ENCODE data around the gene TCERG1L. TPM values are rescaled to one million over a fixed set of nuclear protein-coding genes. Genes with fewer than 3 reads are reported as not detected.

Gene TCERG1L
- polyA plus RNA-seq, 3 donors, result not detected

DNA sequence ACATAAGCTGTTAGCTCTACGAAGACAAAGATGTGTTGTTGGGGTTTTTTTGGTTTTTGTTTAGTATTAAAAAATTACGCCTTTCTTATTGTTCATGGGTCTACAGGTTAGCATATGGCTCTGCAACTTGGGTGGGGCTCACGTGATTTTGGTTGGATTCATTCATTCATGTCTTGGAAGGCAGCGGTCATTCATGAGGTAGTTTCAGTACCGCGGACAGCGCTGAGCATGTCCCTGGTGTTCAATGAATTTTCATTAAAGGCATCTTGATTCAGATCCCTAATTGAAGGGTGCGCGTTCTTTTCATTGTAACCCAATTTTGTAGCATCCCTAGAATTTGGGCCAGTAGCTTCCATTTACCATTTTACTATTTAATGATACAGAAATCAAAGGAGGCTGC, 42.9 kb upstream of the TCERG1L start:
- Histone ChIP-seq H4K20me1 (ENCODE audit: insufficient read depth, low read length) (no peaks in the 10 kb centered on the region), H3K9ac (ENCODE audit: insufficient read depth, low read length, poor library complexity, severe bottlenecking) (no peak overlapping the region), H3K36me3 (replicated peaks in 1 of 2; ENCODE audit: control insufficient read depth in 1 of 2, insufficient read depth in 2 of 2, low read length in 2 of 2) (no peaks in the 10 kb centered on the region), H3K27me3 (ENCODE audit: control insufficient read depth in 2 of 2, insufficient read depth in 2 of 2, low read length in 2 of 2) (no peaks in the 10 kb centered on the region), H3K4me3 (replicated peaks in 1 of 3; ENCODE audit: low read depth in 2 of 3, low read length in 3 of 3) (no peak overlapping the region), H3K4me1 (ENCODE audit: control insufficient read depth in 1 of 2, insufficient read depth in 2 of 2, low read length in 2 of 2) (no peaks in the 10 kb centered on the region), H3K4me2 (replicated peaks; ENCODE audit: extremely low read depth, low read length, poor library complexity, severe bottlenecking) (no peak overlapping the region), H3K9me3 (replicated peaks in 1 of 2; ENCODE audit: control insufficient read depth in 1 of 2, insufficient read depth in 1 of 2, low read length in 2 of 2) (no peaks in the 10 kb centered on the region), H3K79me2 (ENCODE audit: insufficient read depth, low read length) (no peaks in the 10 kb centered on the region), H2AFZ (ENCODE audit: insufficient read depth, low read depth, low read length, poor library complexity, severe bottlenecking) (no peak overlapping the region), H3K27ac (ENCODE audit: low read depth in 1 of 2, low read length in 2 of 2) (no peak overlapping the region)
- peaks cover 0 to 8% (median 5%) of the 10 kb centered on the region in 7 donors for H3K9me3 Mint-ChIP-seq
- TF ChIP-seq, protein P1, sequence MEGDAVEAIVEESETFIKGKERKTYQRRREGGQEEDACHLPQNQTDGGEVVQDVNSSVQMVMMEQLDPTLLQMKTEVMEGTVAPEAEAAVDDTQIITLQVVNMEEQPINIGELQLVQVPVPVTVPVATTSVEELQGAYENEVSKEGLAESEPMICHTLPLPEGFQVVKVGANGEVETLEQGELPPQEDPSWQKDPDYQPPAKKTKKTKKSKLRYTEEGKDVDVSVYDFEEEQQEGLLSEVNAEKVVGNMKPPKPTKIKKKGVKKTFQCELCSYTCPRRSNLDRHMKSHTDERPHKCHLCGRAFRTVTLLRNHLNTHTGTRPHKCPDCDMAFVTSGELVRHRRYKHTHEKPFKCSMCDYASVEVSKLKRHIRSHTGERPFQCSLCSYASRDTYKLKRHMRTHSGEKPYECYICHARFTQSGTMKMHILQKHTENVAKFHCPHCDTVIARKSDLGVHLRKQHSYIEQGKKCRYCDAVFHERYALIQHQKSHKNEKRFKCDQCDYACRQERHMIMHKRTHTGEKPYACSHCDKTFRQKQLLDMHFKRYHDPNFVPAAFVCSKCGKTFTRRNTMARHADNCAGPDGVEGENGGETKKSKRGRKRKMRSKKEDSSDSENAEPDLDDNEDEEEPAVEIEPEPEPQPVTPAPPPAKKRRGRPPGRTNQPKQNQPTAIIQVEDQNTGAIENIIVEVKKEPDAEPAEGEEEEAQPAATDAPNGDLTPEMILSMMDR (IDR thresholded peaks at IDR 0.05), result no peak
- H3K36me3 Mint-ChIP-seq, result no peaks in the 10 kb centered on the region
- intact Hi-C loops (cut with micrococcal nuclease), result no loop called here
- WGBS (ENCODE audit: insufficient coverage), result 70% methylated on average over 9 of the region's 9 CpGs
- H3K4me3 Mint-ChIP-seq, result no peak overlapping the region
- no peak overlapping the region for H3K27ac Mint-ChIP-seq
- no peaks in the 10 kb centered on the region for H3K4me1 Mint-ChIP-seq
- H3K27me3 Mint-ChIP-seq (ENCODE audit: low read depth in 3 of 3), result peaks cover 0 to 2% (median 0%) of the 10 kb centered on the region in 3 donors
- DNase-seq, result no peak

DNA sequence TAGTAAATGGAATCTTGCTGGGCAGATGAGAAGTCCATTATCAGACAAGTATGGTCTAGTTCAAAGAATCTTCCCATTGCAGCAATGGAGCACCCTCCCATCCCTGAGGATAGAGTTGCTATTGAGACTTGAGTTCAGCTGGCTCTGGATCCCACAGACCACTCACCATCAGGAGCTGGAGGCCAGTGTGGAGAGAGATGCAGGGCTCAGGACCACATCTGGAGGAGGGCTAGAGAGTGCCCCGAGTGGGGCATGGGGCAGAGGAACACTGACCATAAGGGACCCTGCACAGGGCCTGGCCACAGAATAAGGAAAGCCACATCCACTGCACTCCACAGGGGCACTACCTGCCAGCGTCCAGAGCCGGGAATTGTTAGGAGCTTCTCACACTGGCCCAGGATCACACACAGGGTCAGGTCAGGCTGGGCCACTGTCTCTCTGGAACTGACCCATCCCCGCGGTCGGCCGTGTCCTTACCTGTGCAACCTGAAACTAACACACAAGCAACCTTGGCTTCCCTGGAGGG, 41.3 kb upstream of the TCERG1L start:
- Histone ChIP-seq H4K20me1 (ENCODE audit: insufficient read depth, low read length) (no peaks in the 10 kb centered on the region), H3K27me3 (ENCODE audit: control insufficient read depth in 2 of 2, insufficient read depth in 2 of 2, low read length in 2 of 2) (no peaks in the 10 kb centered on the region), H3K4me1 (ENCODE audit: control insufficient read depth in 1 of 2, insufficient read depth in 2 of 2, low read length in 2 of 2) (no peaks in the 10 kb centered on the region), H3K9me3 (replicated peaks in 1 of 2; ENCODE audit: control insufficient read depth in 1 of 2, insufficient read depth in 1 of 2, low read length in 2 of 2) (peaks cover 4 to 5% of the 10 kb centered on the region in 2 donors), H3K79me2 (ENCODE audit: insufficient read depth, low read length) (no peaks in the 10 kb centered on the region), H3K9ac (ENCODE audit: insufficient read depth, low read length, poor library complexity, severe bottlenecking) (no peak overlapping the region), H3K27ac (ENCODE audit: low read depth in 1 of 2, low read length in 2 of 2) (no peak overlapping the region), H3K4me3 (replicated peaks in 1 of 3; ENCODE audit: low read depth in 2 of 3, low read length in 3 of 3) (no peak overlapping the region), H3K4me2 (replicated peaks; ENCODE audit: extremely low read depth, low read length, poor library complexity, severe bottlenecking) (no peak overlapping the region), H2AFZ (ENCODE audit: insufficient read depth, low read depth, low read length, poor library complexity, severe bottlenecking) (no peak overlapping the region), H3K36me3 (replicated peaks in 1 of 2; ENCODE audit: control insufficient read depth in 1 of 2, insufficient read depth in 2 of 2, low read length in 2 of 2) (no peaks in the 10 kb centered on the region)
- intact Hi-C loops (cut with micrococcal nuclease), result no loop called here
- peaks cover 2 to 8% (median 6%) of the 10 kb centered on the region in 7 donors for H3K9me3 Mint-ChIP-seq
- H3K27me3 Mint-ChIP-seq (ENCODE audit: low read depth in 3 of 3), result no peaks in the 10 kb centered on the region
- no peak overlapping the region for H3K27ac Mint-ChIP-seq
- no peaks in the 10 kb centered on the region for H3K4me1 Mint-ChIP-seq
- DNase-seq, result no peak
- no peaks in the 10 kb centered on the region for H3K36me3 Mint-ChIP-seq
- no peak overlapping the region for H3K4me3 Mint-ChIP-seq
- TF ChIP-seq, protein P1 (IDR thresholded peaks at IDR 0.05), result no peak
- WGBS (ENCODE audit: insufficient coverage), result 89% methylated on average over 7 of the region's 7 CpGs
